HG03571 (cell line): ENCODE data around the gene NSMCE4A.
"Not testable (repeated sequence)": the region's sequence is repeated elsewhere in the genome, so short reads cannot be mapped to it uniquely, and the experiment has no call there.

Source experiments
- ATAC-seq: cut with Tn5 transposase; IDR thresholded peaks from one replicate; pipeline ENCODE4 v1.9.1; 2021; ENCODE audit not compliant: unreplicated experiment

Gene NSMCE4A, protein sequence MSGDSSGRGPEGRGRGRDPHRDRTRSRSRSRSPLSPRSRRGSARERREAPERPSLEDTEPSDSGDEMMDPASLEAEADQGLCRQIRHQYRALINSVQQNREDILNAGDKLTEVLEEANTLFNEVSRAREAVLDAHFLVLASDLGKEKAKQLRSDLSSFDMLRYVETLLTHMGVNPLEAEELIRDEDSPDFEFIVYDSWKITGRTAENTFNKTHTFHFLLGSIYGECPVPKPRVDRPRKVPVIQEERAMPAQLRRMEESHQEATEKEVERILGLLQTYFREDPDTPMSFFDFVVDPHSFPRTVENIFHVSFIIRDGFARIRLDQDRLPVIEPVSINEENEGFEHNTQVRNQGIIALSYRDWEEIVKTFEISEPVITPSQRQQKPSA

DNA sequence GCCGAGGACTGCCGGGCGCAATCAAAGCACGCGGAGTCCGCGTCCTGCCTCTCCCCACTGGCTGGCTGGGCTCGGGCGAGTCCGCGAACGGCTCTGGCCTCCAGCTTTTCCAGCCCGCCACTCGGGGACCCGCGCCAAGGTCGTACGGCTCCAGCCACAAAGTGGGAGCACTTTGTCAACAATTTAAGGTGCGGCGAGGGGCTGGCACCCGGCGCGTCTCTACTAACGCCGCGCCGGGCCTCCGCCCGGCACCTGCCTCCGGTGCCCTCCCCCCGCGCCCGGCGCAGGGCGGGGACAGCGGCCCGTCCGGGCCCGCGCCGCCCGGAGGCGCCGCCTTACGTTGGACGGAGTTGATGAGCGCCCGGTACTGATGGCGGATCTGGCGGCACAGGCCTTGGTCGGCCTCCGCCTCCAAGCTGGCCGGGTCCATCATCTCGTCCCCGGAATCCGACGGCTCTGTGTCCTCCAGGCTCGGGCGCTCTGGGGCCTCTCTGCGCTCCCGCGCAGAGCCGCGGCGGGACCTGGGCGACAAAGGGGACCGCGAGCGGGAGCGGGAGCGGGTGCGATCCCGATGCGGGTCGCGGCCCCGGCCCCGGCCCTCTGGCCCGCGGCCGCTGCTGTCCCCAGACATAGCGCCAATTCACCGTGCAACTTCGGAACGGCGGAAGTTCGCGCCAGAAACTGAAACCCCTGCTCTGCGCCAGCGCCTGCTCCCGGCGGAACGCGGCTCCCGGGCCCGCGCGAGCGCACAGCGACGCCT is at the start of gene NSMCE4A:
Gene NSMCE4A, minus strand, starts transcription at position 683 of the 760 bp plus-strand sequence. Its CDS starts 52 bp downstream, at position 631.
- peak; percentile 86 for ATAC-seq

DNA sequence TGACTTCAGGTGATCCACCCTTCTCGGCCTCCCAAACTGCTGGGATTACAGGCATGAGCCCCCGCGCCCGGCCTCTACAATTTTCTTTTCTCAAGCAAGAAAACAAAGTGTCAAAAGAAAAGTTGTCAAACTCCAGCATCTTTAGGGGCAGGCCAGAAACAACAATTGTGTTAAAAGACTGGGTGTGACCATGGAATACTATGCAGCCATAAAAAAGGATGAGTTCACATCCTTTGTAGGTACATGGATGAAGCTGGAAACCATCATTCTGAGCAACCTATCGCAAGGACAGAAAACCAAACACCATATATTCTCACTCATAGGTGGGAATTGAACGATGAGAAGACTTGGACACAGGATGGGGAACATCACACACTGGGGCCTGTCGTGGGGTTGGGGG is 48.2 kb upstream of the NSMCE4A start:
- ATAC-seq, result not testable (repeated sequence)

DNA sequence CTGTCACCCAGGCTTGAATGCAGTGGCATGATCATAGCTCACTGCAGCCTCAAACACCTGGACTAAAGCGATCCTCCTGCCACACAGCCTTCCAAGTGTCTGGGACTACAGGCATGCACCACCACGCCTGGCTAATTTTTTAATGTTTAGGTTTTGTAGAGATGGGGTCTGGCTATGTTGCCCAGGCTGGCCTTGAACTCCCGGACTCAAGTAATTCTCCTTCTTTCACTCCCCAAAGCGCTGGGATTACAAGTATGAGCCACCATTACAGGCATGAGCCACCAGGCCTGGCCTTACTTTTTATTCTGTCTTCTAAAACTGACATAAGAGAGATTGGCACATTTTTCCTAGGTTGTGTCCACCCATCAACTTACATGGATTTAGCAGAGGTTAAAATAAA is 47.3 kb upstream of the NSMCE4A start:
- no peak for ATAC-seq

DNA sequence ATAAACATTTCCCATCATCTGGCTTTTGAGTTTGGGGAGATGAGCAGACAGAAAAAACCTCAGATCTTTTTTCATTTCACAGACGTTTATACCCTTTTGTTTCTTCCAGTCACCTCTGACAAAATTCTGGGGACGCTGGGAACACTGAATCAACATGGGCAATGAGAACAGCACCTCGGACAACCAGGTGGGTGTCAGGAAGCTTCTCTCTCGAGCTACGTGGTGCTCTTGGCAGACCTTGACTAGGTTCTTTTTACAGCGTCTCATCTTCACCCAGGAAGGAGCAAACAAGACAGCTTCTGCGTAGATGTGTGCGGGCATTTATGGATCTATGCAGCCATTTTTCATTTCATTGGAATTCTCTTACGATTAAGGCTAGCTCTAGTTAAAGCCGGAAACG is 46.8 kb upstream of the NSMCE4A start:
- no peak for ATAC-seq

DNA sequence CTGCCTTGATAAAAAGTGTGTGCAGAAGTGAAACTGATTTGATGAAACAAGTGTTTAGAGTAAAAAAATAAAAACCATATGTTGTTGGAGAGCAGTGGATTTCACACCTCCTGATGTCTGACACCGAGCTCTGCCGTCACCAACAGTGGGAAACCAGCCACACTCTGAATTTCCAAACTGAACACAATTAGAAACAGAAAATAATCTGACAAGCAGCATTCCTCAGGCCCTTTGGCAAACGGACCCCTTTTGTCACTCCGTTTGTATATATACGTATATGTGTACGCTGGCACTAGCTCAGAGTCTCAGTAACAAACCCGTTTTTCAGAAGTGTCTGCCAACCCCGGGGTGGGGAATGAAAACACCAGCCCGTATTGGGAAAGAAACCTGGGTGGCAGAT is 46.4 kb upstream of the NSMCE4A start:
- ATAC-seq, result no peak

DNA sequence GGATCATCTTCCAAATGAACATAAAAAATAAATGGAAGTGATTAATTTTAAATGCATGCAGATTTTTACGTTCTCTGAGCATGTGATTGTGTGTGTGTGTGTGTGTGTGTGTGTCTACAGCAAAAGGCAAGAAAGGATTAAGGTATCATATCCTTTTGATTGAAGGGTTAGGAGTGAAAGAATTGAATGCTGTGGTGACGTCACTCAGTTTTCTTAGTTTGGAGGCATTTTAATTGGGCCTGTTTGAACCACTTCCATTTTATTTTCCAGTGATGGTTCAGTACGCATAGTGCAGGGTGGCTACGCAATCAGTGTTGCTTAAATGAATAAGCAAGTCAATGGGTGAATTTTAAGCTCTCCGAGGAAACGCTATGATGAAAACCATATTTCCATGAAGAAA is 45.2 kb upstream of the NSMCE4A start:
- no peak for ATAC-seq

DNA sequence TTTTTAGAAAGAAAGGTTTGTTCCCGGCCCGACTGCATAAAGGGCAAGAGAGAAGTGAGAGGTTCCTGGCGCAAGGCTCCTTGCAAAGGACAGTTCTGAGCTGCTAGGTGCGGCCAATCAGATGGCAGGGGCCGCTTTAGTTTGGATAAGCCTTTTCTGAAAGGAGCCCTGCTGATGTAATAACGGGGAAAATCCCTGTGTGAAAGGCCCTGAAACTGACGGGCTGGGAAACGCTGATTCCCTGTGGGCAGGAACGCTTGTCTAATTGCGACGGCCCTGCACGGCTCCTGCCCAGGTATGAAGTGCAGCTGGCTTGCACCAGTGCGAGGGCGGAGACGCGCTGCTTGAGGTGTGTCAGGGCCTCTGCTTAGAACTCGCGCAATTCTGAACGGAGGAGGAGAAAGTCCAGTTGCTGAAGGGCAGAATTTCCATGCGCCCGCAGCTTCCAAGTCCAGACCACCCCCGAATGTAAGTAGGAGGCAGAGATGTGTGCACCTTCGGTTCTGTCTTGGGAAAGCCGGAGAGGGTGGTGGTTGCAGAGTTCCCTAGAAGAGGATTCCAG is 44.5 kb upstream of the NSMCE4A start:
- ATAC-seq, result no peak

DNA sequence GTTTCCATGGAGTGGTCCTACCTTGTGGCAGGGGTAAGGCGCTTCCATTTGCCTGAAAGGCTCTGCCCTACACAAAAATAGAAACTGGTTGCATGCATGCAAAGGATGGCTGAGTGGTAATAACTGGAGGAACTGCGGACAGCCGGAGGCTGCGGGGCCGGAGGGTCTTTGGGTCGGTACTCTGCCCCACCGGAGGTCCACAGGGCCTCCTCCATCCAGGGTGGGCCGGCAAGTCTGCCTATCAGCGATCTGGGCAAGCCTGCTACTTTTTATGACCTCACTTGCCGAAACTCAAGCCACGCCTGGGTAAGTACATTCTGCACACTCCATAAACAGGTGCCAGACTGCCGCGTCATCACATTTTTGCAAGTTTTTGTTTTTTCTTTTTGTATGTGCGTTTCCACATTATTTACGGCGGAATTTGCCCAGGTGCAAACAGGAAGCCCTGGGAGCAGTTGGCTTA is 44.0 kb upstream of the NSMCE4A start:
- ATAC-seq, result no peak

DNA sequence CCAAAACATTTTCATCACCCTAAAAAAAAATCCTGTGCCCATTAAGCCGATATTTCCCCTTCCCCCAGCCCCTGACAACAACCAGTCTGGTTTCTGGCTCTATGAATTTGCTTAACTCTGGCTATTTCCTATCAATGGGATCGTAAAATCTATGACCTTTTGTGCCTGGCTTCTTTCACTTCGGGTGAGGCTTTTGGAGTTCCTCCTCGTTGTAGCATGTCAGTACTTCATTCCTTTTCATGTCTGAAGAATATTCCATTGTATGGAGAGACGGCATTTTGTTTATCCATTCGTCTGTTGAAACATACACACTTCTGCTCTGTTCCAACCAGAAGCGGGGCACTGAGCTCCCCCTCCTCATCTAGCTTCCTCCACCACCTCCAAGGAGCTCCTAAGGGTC is 43.5 kb upstream of the NSMCE4A start:
- no peak for ATAC-seq

DNA sequence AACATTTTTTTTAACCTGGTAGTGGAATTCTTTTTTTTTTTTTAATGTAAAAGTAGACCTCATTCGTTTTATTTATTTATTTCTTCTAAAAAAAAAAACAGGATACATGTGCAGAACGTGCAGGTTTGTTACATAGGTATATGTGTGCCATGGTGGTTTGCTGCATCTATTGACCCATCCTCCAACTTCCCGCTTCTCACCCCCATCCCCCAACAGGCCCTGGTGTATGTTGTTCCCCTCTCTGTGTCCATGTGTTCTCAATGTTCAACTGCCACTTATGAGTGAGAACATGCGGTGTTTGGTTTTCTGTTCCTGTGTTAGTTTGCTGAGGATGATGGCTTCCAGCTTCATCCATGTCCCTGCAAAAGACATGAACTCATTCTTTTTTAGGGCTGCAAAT is 42.9 kb upstream of the NSMCE4A start:
- not testable (repeated sequence) for ATAC-seq

DNA sequence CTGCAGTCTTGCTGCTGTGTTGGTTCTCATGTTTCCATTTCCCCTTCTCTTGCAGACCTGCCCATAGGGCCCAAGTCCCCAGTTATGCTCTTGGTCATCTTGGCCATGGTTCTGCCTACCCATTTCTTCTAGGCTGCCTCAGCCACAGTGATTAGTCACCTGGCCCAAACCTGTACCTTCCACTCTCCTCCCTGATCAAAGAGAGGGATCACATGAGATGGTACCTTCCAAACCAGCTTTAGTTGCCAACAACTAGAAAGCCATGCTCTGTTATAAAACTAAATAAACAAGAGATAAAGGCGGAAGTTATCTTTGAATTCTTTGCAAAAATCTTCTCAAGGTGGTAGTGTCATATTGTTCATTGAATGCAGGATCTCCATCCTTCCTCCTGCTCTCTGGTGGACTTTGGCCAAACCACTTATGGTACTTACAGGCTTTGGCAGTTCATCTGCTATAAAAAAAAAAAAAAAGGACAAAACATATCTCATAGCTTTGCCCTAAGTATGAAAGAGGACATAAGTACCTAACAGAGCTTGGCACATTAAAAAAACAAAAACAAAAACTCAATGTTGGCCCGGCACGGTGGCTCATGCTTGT is 39.7 kb upstream of the NSMCE4A start:
- ATAC-seq, result no peak

DNA sequence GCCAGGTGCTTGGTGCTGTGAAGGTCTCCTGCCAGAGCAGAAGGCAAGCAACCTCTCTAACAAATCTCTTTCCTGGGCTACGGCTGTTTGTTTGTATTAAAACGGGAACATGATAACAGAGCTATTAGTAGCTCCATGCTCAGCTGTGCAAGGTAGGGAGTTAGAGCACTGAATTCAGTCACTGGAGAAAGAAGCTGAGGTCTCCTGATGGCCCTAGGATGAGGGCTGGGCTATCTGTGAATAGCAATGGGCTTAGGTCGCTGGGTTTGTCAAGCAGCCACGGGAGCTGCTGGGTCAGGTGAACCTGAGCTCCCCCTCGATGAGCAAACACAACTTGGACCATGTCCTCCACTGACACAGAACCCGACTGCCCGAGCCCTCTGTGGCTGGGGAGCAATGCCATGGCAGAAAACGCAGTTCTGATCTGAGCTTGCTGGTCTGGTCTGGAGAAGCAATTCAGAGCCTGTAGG is 38.3 kb upstream of the NSMCE4A start:
- ATAC-seq, result no peak

DNA sequence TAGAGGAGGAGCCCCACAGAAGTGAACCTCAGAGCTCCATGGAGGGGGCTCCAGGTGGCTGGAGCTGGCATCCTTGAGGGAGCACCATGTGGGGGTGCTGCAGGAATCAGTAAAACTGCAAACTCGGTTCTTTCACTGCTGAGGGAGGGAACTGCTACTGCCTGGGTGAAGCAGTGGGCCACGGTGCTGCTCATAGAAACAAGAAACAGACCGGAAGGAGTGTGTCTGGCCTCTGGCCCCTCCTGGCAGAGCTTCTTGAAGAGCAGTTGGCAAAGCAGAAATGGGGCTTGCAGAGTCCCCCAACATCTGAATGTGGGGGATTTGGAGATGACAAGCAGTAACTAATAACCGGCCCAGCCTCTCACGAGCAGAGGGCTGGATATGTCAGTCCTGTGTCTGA is 37.7 kb upstream of the NSMCE4A start:
- no peak for ATAC-seq

DNA sequence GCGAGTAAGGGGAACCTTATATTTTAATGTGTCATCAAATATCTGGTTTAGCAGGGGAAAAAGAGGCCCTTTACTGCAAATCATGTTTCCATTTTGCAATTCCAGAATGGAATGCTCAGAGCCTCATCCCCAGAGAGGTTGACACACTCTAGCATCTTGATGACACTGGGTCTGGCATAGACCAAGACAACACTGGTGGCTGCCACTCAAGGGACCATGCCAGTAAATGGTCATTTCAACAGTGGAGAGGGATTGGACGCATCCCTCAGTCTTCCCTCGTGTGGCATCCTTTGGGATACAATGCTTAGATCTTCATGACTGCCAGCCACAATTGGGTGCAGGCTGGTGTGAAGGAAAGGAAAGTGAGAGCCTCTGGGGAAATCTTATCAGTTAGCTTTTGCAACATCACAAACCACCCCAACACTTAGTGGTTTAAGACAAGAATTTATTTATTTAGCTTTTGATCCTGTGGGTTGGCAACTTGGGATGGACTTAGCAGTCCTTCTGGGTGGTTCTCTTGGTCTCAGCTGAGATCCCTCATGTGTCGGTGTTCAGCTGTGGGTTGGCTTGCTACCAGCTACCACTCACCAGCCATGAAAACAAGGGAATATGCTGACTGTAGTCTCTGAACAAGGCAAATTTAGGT is 35.5 kb upstream of the NSMCE4A start:
- ATAC-seq, result no peak

DNA sequence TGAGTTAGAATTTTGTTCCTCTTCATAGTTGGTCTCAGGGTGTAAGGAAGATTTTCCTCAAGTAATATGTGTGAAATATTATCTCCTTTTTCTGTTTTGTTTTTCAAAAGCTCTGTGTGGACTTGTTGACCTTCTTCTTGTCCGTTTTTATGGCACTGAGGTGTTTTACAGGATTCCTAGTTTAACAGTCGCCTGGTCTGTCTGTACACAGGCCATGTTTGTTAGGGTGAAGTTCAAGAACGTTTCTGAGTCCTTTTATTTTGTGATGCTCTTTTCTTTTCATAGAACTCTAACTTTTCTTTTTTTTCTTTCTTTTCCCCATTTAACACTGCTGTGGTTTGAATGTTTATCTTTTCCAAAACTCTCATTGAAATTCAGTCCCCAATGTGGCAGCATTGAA is 32.4 kb upstream of the NSMCE4A start:
- no peak for ATAC-seq

DNA sequence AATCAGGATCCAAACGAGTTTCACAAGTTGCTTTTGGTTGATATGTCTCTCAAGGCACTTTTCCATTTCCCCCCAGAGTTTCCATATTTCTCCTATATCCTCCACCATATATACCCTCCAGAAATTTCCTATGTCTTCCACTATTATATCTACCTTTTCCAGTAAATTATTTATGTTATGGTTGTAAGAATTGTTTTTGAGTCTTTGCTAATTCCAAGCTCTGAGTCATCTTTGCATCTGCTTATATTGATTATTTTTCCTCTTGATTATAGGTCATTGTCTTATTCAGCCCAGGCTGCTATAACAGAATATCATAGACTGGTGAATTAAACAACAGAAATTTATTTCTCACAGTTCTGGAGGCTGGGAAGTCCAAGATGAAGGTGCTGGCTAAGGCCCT is 26.7 kb upstream of the NSMCE4A start:
- no peak for ATAC-seq

DNA sequence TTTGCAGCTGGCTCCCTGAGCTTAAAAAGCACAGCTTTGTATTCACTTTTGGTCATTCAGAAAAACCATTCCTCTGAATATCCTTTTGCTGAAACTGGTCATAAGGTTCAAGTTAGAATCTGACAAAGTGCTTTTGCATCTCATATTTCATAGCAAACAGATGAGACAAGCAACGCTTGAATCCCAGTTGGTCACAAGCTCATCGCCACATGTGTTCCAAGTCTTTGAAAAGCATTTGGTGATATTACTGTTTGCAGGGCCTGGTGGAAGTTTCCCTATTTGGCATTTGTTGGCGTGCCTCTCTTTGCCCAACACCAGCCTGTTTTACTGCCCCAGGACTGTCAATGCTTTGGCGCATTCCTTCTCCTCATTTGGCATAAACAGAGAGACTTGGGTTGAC is 24.3 kb upstream of the NSMCE4A start:
- ATAC-seq, result no peak

DNA sequence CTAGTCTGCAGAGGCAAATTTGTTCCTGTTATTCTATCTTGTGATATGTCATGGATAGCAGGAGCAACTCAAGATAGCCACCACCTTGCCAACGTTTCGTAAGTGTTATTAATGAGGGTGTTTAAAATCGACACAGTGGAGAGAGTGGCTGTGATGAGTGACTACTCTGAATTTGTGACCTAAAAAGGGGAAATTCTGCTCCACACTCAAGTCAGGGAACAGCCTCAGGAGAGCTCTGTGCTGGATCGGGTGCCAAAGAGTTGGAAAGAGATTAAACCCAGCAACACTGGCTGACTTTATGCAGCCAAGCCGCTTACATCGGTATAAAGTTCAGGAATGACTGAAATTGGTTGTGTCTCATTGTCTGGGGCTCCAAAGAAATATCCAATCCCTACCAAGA is 23.4 kb upstream of the NSMCE4A start:
- ATAC-seq, result no peak

DNA sequence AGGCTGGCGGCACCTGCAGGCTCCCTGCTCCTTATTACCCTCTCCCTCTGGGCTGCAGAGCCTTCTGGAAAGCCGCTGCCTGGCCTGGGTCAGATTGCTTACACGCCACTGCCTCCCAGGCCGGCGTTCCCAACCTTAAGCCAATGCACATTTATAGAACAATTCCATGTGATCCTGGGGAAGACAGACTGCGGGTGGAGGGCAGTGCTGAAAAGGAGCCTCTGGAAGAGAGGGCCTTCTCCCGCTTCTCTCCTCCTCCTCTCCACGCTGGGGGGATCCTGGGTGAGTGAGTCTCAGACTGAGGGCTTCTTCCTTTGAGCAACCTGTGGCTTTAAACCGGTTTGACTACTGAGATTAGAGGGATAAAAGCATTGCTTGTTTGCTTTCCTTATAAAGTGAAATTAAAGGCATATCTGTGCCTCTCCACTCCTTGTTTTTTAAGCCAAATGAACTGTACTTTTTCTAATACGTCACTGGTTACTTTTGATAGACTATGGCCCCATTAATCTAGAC is 19.5 kb upstream of the NSMCE4A start:
- no peak for ATAC-seq

DNA sequence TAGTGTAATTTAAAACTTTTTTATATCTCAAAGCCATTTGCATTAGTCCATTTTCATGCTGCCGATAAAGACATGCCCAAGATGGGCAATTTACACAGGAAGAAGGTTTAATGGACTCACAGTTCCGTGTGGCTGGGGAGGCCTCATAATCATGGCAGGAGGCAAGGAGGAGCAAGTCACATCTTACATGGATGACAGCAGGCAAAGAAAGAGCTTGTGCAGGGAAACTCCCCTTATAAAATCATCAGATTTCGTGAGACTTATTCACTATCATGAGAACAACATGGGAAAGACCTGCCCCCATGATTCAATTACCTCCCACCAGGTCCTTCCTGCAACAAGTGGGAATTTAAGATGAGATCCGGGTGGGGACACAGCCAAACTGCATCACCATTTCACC is 16.7 kb upstream of the NSMCE4A start:
- not testable (repeated sequence) for ATAC-seq
